ENCODE results near the gene GJB2. TPM values are rescaled to one million over a fixed set of nuclear protein-coding genes. Genes with fewer than 3 reads are reported as not detected.

GJB2 gene
- total and polyA plus RNA-seq, 2 donors (not counting 1 experiment from before 2014, with no cell fraction given) = 0.09 TPM; not detected in 1

DNA sequence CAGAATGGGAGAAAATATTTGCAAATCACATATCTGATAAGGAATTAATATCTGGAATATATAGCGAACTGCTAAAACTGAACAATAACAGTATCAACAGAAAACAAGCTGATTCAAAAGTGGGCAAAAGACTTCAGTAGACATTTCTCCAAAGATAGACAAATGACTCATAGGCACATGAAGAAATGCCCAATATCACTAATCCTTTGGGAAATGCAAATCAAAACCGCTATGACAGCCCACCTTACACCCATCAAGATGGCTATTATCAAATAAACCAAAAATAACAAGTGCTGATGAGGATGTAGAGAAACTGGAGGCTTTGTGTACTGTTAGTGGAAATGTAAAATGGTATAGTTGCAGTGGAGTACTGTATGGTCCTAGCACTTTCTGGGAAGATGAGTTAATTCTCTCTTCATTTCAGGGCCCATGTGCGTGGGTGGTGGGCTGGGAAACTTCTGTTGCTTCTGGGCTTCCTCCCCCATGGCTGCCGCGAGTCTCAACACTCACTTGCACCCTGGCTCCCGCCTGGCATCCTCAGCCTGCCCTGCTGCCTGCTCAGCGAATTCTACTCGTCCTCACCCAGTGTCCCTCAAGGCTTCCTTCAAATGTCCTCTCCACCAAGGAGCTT is 19.5 kb downstream of the GJB2 start:
- Histone ChIP-seq H4K20me1 (ENCODE audit: control insufficient read depth, extremely low read depth, insufficient read depth, low read length) (no peaks in the 10 kb centered on the region), H3K4me2 (ENCODE audit: extremely low read depth, insufficient read depth, low read length) (no peak overlapping the region), H3K36me3 (ENCODE audit: control insufficient read depth, insufficient read depth, low read length) (no peaks in the 10 kb centered on the region), H3K27me3 (ENCODE audit: control insufficient read depth, insufficient read depth, low read length) (no peaks in the 10 kb centered on the region), H3K9ac (ENCODE audit: insufficient read depth, low read length) (no peak overlapping the region), H3K79me2 (ENCODE audit: control insufficient read depth, insufficient read depth, low read length) (no peaks in the 10 kb centered on the region), H3K4me1 (ENCODE audit: control insufficient read depth, extremely low read depth, insufficient read depth, low read length) (peaks cover 8% of the 10 kb centered on the region), H3K4me3 (replicated peaks in 1 of 4; ENCODE audit: control extremely low read depth in 1 of 4, insufficient read depth in 1 of 4, low read depth in 3 of 4, low read length in 4 of 4) (no peak overlapping the region), H3K27ac (ENCODE audit: insufficient read depth, low read length) (no peak overlapping the region), H2AFZ (ENCODE audit: low read length) (no peak overlapping the region), H3K9me3 (ENCODE audit: control insufficient read depth, insufficient read depth, low read depth, low read length) (no peaks in the 10 kb centered on the region)
- TF ChIP-seq CTCF (conservative IDR thresholded peaks at IDR 0.05 in 1 of 2, IDR thresholded peaks at IDR 0.05 in 1 of 2; ENCODE audit: low read depth in 1 of 2, low read length in 2 of 2) (no peak), EZH2 (IDR thresholded peaks at IDR 0.05; ENCODE audit: low read length, missing control alignments) (no peak)
- DNase-seq (ENCODE audit: low read depth in 2 of 2) = peak in 1 of 2 donors; percentile 49

DNA sequence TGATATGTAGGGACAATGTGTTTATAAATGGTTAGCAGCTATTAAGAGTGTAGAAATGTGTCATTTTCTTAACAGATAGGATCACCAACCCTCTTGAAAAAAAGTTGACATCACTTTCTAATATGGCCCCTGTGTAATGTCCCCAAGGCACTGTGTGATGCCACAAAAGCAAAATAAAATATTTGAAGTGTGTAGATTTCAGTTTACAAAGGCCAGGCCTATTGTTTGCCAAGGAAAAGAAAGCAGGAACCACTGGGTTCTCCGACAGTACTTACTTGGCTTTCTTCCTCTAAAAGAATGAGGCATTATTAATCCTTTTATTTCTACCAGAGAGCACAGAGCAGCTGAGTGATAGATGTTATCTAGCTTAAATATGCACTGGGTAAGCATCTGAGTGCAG is 21.4 kb downstream of the GJB2 start:
- Histone ChIP-seq H2AFZ (ENCODE audit: low read length) (no peak overlapping the region), H3K27ac (ENCODE audit: insufficient read depth, low read length) (no peak overlapping the region), H3K27me3 (ENCODE audit: control insufficient read depth, insufficient read depth, low read length) (peaks cover 4% of the 10 kb centered on the region), H3K4me1 (ENCODE audit: control insufficient read depth, extremely low read depth, insufficient read depth, low read length) (peaks cover 8% of the 10 kb centered on the region), H3K9me3 (ENCODE audit: control insufficient read depth, insufficient read depth, low read depth, low read length) (no peaks in the 10 kb centered on the region), H3K4me2 (ENCODE audit: extremely low read depth, insufficient read depth, low read length) (no peak overlapping the region), H3K79me2 (ENCODE audit: control insufficient read depth, insufficient read depth, low read length) (no peaks in the 10 kb centered on the region), H4K20me1 (ENCODE audit: control insufficient read depth, extremely low read depth, insufficient read depth, low read length) (no peaks in the 10 kb centered on the region), H3K9ac (ENCODE audit: insufficient read depth, low read length) (no peak overlapping the region), H3K36me3 (ENCODE audit: control insufficient read depth, insufficient read depth, low read length) (no peaks in the 10 kb centered on the region), H3K4me3 (replicated peaks in 1 of 4; ENCODE audit: control extremely low read depth in 1 of 4, insufficient read depth in 1 of 4, low read depth in 3 of 4, low read length in 4 of 4) (no peak overlapping the region)
- TF ChIP-seq CTCF (conservative IDR thresholded peaks at IDR 0.05 in 1 of 2, IDR thresholded peaks at IDR 0.05 in 1 of 2; ENCODE audit: low read depth in 1 of 2, low read length in 2 of 2) = no peak
- no peak for TF ChIP-seq EZH2 (IDR thresholded peaks at IDR 0.05; ENCODE audit: low read length, missing control alignments)
- peak in 1 of 2 donors; percentile 53 for DNase-seq (ENCODE audit: low read depth in 2 of 2)

DNA sequence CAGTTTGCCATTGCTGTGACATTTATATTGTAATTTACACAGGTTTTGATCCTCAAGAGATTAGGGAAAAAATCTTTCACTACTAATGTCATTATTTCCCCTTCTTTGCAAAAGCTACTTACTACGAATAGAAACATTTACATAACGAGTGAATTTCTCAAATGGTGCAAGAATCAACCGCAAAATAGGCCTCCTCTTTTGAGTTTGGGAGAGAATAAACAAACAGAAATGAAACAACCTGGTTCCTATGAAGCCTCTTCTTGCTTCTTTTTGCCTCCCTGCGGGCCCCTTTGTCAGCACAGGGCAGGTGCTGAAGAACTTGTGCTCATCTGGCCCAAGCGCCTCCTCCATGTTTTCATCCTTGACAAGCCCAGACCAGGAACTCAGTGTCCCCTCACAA is 21.8 kb downstream of the GJB2 start:
- Histone ChIP-seq H3K9me3 (ENCODE audit: control insufficient read depth, insufficient read depth, low read depth, low read length) (no peaks in the 10 kb centered on the region), H3K27me3 (ENCODE audit: control insufficient read depth, insufficient read depth, low read length) (peaks cover 8% of the 10 kb centered on the region), H3K9ac (ENCODE audit: insufficient read depth, low read length) (no peak overlapping the region), H3K36me3 (ENCODE audit: control insufficient read depth, insufficient read depth, low read length) (no peaks in the 10 kb centered on the region), H2AFZ (ENCODE audit: low read length) (no peak overlapping the region), H4K20me1 (ENCODE audit: control insufficient read depth, extremely low read depth, insufficient read depth, low read length) (no peaks in the 10 kb centered on the region), H3K79me2 (ENCODE audit: control insufficient read depth, insufficient read depth, low read length) (no peaks in the 10 kb centered on the region), H3K4me3 (replicated peaks in 1 of 4; ENCODE audit: control extremely low read depth in 1 of 4, insufficient read depth in 1 of 4, low read depth in 3 of 4, low read length in 4 of 4) (no peak overlapping the region), H3K4me2 (ENCODE audit: extremely low read depth, insufficient read depth, low read length) (no peak overlapping the region), H3K4me1 (ENCODE audit: control insufficient read depth, extremely low read depth, insufficient read depth, low read length) (peaks cover 8% of the 10 kb centered on the region), H3K27ac (ENCODE audit: insufficient read depth, low read length) (no peak overlapping the region)
- DNase-seq (ENCODE audit: low read depth in 2 of 2) = no peak
- no peak for TF ChIP-seq CTCF (conservative IDR thresholded peaks at IDR 0.05 in 1 of 2, IDR thresholded peaks at IDR 0.05 in 1 of 2; ENCODE audit: low read depth in 1 of 2, low read length in 2 of 2)

Data from fibroblast of lung (primary cell).